Body of pancreas (tissue), 4 donors: Measurements from ENCODE around the gene ASXL1. TPM values are rescaled to one million over a fixed set of nuclear protein-coding genes. Genes with fewer than 3 reads are reported as not detected.
"Not testable (repeated sequence)": the region's sequence is repeated elsewhere in the genome, so short reads cannot be mapped to it uniquely, and the experiment has no call there.

Experiments
- ATAC-seq: fragments of 150-250 bp; one replicate; pipeline ENCODE4 v1.9.1; 2016
- DNase-seq, 4 donors: peaks; one replicate each; pipeline ENCODE4 v3.0.0-alpha.2; 2019
- H3K27ac ChIP-seq, 4 donors: fragments of 200-600 bp; sonication (generic); 1 replicate in 3 of 4; 2 replicates in 1 of 4; pipeline versions ENCODE4 v1.5.1 to v1.6.1; 2016 to 2019; ENCODE audit warnings: mild to moderate bottlenecking in 1 of 4, mixed read lengths in 1 of 4, moderate library complexity in 1 of 4
- H3K27me3 ChIP-seq, 2 donors: fragments of 200-600 bp; sonication (generic); one replicate each; pipeline ENCODE4 v1.6.0; 2016; ENCODE audit warnings: mild to moderate bottlenecking in 1 of 2
- H3K36me3 ChIP-seq, 2 donors: fragments of 200-600 bp; sonication (generic); replicated peaks in 1 of 2; 2 replicates each; pipeline ENCODE4 v1.5.1; 2016; ENCODE audit warnings: low read depth in 2 of 2; ENCODE audit not compliant: insufficient read depth in 1 of 2
- H3K4me1 ChIP-seq: fragments of 200-600 bp; sonication (generic); one replicate; pipeline ENCODE4 v1.6.0; 2016
- H3K4me3 ChIP-seq, 2 donors: fragments of 200-600 bp; sonication (generic); 1 replicate in 1 of 2; 2 replicates in 1 of 2; pipeline ENCODE4 v1.5.1; 2016 to 2019
- H3K9me3 ChIP-seq, 3 donors: fragments of 200-600 bp; sonication (generic); 1 replicate in 2 of 3; 2 replicates in 1 of 3; pipeline ENCODE4 v1.5.1; 2016
- CTCF ChIP-seq, 7 experiments: fragments of 450-650 bp in 4 of 7; fragments of 200-600 bp in 3 of 7; sonication (generic) in 3 of 7; IDR thresholded peaks; one replicate each; pipeline ENCODE4 v1.5.1; 2016 to 2019; ENCODE audit warnings: antibody characterized with exemption in 7 of 7
- POLR2A ChIP-seq, 3 donors: fragments of 450-650 bp; IDR thresholded peaks; one replicate each; pipeline ENCODE4 v1.6.1; 2016; ENCODE audit warnings: antibody characterized with exemption in 3 of 3, mild to moderate bottlenecking in 2 of 3
- WGBS, 2 donors: methylation state at CpG; one replicate each; pipeline ENCODE4 v1.1.5; 2017; 5-methylcytosine and 5-hydroxymethylcytosine counted together
- intact Hi-C: fragments of 100-400 bp; cut with DNase I; formaldehyde crosslinking; loops from one replicate; pipeline ENCODE4 v1.15.1; 2023
- total RNA-seq, 2 donors: library from RNA; depleted of rRNA; stranded (reverse); fragments of >200 nt; gene quantifications; one replicate each; pipeline ENCODE4 v1.1.0, GENCODE V29; 2016

The ASXL1 gene
- total RNA-seq, 2 donors from 2014 or later = 57.9 to 102 TPM

- no peak for DNase-seq
- H3K27me3 ChIP-seq = no peaks in the 10 kb centered on the region
- TF ChIP-seq POLR2A (IDR thresholded peaks at IDR 0.05) (no peak), CTCF (IDR thresholded peaks at IDR 0.05) (no peak)
- peaks cover 0 to 2% of the 10 kb centered on the region in 2 donors for H3K36me3 ChIP-seq
- H3K27ac ChIP-seq = peak overlapping the region in 3 of 4 donors; percentile 32 to 76 (median 68)
- no peak overlapping the region for H3K4me3 ChIP-seq
- 40 to 48% methylated on average over 6 of the region's 6 CpGs for WGBS, 2 donors
- H3K4me1 ChIP-seq = peaks cover 69% of the 10 kb centered on the region
- intact Hi-C loops = loop anchor here (10.0 kb wide), 1 partner anchor 96 kb away; no protein-coding TSS in a partner anchor
- H3K9me3 ChIP-seq = no peaks in the 10 kb centered on the region
- peak; percentile 40 for ATAC-seq
Observed at GRCh38 chr20:32368925-32369324, 10.8 kb downstream of the ASXL1 start.

- peaks cover 0 to 5% of the 10 kb centered on the region in 2 donors for H3K36me3 ChIP-seq
- intact Hi-C loops = no loop called here
- H3K27me3 ChIP-seq = no peaks in the 10 kb centered on the region
- H3K4me1 ChIP-seq = peaks cover 49% of the 10 kb centered on the region
- TF ChIP-seq POLR2A (IDR thresholded peaks at IDR 0.05) = no peak
- no peak for TF ChIP-seq CTCF (IDR thresholded peaks at IDR 0.05)
- WGBS, 2 donors = 85 to 95% methylated on average over 2 of the region's 2 CpGs
- no peak overlapping the region for H3K4me3 ChIP-seq
- H3K9me3 ChIP-seq = no peaks in the 10 kb centered on the region
- peak overlapping the region in 1 of 4 donors; percentile 45 for H3K27ac ChIP-seq
- ATAC-seq (no peak), DNase-seq (no peak)
Observed at GRCh38 chr20:32370897-32371296, 12.8 kb downstream of the ASXL1 start.

GRCh38 chr20:32378461-32378860 is 20.3 kb downstream of the ASXL1 start:
- 64 to 86% methylated on average over 2 of the region's 2 CpGs for WGBS, 2 donors

GRCh38 chr20:32380037-32380436 is 21.9 kb downstream of the ASXL1 start:
- ATAC-seq, DNase-seq, H3K36me3 ChIP-seq, intact Hi-C loops, H3K4me1 ChIP-seq, H3K27me3 ChIP-seq, H3K27ac ChIP-seq, H3K9me3 ChIP-seq, H3K4me3 ChIP-seq: not testable (repeated sequence)
- WGBS, 2 donors = 85 to 92% methylated on average over 9 of the region's 9 CpGs

More at GRCh38 chr20:32378461-32378860, 20.3 kb downstream of the ASXL1 start:
- Histone ChIP-seq H3K9me3 (no peaks in the 10 kb centered on the region), H3K36me3 (peaks cover 0 to 2% of the 10 kb centered on the region in 2 donors), H3K4me1 (no peaks in the 10 kb centered on the region), H3K27me3 (no peaks in the 10 kb centered on the region), H3K27ac (no peak overlapping the region), H3K4me3 (no peak overlapping the region)
- DNase-seq (no peak), ATAC-seq (no peak)
- no peak for TF ChIP-seq CTCF (IDR thresholded peaks at IDR 0.05)
- TF ChIP-seq POLR2A (IDR thresholded peaks at IDR 0.05) = no peak
- intact Hi-C loops = no loop called here

- intact Hi-C loops = no loop called here
- H3K27ac ChIP-seq = no peak overlapping the region
Observed at GRCh38 chr20:32380745-32381144, 22.6 kb downstream of the ASXL1 start.

More at GRCh38 chr20:32380745-32381144, 22.6 kb downstream of the ASXL1 start:
- no peaks in the 10 kb centered on the region for H3K27me3 ChIP-seq
- no peak overlapping the region for H3K4me3 ChIP-seq
- no peaks in the 10 kb centered on the region for H3K36me3 ChIP-seq
- no peak for ATAC-seq
- 76 to 89% methylated on average over 3 of the region's 3 CpGs for WGBS, 2 donors
- TF ChIP-seq POLR2A (IDR thresholded peaks at IDR 0.05) (no peak), CTCF (IDR thresholded peaks at IDR 0.05) (no peak)
- DNase-seq = no peak
- no peaks in the 10 kb centered on the region for H3K9me3 ChIP-seq
- peaks cover 11% of the 10 kb centered on the region for H3K4me1 ChIP-seq
